ENCODE results near the gene PSMD8.

- TF ChIP-seq TAF1 (conservative IDR thresholded peaks at IDR 0.05) (no peak), CTCF (IDR thresholded peaks at IDR 0.05; ENCODE audit: low read depth, low read length, missing input control) (no peak), GABPA (IDR thresholded peaks at IDR 0.05 in 1 of 2, conservative IDR thresholded peaks at IDR 0.05 in 1 of 2) (no peak)
- TF ChIP-seq, protein P1, sequence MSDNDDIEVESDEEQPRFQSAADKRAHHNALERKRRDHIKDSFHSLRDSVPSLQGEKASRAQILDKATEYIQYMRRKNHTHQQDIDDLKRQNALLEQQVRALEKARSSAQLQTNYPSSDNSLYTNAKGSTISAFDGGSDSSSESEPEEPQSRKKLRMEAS (IDR thresholded peaks at IDR 0.05), result no peak
These were observed 14.9 kb upstream of the PSMD8 start for GRCh38 chr19:38359242-38360021.

All from liver (tissue), 3 donors.